Stimulated activated CD8-positive, alpha-beta memory T cell treated with anti-CD3 and anti-CD28 coated beads, Interleukin-7, amount 100 ng/mL, for 1 hour (primary cell): Measurements from ENCODE around the gene HINT2.

Source experiments
- DNase-seq, 2 donors: peaks; one replicate each; pipeline ENCODE4 v3.0.0-alpha.2; 2020; ENCODE audit warnings: low read depth in 2 of 2

Gene HINT2

DNA sequence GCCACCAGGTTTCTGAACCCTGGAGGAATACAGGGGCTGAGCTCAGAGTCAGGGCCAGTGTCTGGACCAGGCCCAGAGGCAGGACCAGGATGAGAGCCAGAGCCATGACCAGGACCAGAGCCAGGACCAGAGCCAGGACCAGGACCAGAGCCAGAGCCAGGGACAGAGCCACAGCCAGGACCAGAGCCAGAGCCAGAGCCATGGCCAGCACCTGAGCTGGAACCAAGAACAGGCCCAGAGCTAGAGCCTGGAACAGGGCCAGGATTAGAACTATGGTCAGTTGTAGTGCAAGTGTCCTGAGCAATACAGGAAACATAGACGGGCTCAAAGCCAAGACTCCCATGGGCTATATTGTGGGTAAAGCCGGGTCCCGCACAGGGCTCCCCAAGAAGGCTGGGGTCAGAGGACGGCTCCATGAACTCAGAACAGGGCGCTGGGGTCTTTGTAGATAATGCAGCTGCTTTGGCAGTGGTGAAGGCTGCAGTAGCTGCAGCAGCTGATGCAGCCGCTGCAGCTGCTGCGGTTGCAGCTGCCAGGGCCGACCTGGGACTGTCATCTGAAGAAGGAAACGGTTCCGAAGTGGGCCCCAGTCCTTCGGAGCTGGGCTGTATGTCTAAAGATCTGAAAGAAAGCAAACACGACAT, 3.3 kb downstream of the HINT2 start:
- DNase-seq = no peak

DNA sequence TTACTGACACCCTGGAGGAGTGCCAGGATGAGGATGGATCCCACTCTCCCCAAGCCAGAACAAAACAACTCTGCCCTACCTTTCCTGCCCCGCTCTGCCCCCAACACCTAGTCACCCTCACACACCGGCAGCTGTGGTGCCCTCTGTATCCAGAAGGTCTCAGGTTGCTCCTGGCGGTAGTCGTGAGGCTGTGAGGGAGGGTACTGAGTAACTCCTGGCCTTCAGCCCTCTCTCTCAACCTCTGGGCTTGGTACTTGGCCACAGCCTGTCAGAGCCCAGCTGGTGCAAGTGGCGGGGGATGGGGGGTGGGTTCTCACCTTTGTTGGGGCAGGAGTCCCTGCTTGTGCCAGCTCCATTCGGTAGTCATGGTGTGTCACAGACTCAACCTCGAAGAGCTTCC, 4.7 kb downstream of the HINT2 start:
- DNase-seq = no peak

DNA sequence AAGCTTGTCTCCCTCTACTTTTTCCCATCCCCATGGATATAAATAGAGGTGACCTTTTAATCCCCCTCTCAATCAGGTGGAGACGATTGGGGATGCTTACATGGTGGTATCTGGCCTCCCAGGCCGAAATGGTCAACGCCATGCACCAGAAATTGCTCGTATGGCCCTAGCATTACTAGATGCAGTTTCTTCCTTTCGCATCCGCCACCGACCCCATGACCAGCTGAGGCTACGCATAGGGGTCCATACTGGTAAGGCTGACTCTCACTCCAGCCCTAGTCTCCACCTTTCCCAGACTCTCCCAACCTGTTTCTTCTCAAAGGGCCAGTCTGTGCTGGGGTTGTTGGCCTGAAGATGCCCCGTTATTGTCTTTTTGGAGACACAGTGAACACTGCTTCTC, 6.4 kb downstream of the HINT2 start:
- no peak for DNase-seq

DNA sequence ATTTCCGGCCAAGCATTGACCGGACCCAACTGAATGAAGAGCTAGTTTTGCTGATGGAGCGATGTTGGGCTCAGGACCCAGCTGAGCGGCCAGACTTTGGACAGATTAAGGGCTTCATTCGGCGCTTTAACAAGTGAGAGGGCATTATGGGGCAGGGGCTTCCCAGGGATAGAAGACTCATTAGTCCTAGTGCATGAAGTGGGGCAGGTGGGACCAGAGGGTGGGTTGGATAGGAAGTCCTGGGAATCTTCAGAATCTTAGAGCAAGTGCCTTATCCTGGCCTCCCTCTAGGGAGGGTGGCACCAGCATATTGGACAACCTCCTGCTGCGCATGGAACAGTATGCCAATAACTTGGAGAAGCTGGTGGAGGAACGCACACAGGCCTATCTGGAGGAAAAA, 8.7 kb downstream of the HINT2 start:
- no peak for DNase-seq

DNA sequence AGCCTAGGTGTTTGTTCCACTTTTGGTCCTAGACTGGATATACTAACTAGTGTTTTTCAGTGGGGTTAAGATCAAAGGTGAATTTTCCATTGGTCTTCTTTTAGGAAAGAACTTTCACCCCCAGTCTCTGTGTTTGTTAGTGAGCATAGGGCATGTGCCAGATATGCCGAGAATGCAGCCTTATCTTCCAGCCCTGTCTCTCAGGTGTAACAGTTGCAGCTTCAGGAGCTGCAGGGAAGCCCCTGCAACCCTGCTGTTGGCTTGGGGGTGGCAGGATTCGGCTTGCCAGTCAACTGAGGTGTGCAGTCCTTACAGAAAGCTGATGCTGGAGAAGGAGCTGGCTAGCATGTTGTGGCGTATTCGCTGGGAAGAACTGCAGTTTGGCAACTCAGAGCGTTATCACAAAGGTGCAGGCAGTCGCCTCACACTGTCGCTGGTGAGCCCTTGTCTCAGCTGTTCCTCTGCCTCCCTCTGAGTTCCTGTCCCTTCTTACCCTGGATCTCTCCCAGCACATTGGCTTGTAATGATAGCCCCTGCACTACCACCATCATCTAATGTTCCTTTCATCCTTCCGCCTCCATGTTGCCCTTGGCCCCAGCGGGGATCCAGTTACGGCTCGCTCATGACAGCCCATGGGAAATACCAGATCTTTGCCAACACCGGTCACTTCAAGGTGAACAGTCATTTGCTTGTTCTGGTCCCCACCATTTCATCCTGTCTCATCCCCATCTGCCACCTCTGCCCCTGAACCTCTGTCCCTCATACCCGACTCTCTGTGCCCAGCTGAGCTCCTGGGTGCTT, 13.3 kb downstream of the HINT2 start:
- no peak for DNase-seq

DNA sequence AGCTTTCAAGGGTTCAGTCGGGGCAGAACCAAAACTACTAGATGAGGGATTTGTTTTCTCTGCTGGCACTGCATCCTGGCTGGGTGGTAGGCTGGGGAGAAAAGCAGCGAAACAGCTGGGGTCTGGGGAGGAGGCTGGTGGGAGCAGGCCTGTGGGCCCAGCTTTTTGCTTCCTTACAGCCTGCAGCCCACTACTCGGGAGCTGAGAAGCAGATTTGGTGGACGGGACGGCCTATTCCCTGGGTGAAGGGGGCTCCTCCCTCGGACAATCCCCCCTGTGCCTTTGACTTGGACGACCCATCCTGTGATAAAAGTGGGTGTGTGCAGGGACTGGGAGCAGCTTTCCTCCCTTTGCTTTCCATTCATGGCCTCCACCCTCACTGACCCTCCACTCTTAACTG, 14.3 kb downstream of the HINT2 start:
- no peak for DNase-seq

DNA sequence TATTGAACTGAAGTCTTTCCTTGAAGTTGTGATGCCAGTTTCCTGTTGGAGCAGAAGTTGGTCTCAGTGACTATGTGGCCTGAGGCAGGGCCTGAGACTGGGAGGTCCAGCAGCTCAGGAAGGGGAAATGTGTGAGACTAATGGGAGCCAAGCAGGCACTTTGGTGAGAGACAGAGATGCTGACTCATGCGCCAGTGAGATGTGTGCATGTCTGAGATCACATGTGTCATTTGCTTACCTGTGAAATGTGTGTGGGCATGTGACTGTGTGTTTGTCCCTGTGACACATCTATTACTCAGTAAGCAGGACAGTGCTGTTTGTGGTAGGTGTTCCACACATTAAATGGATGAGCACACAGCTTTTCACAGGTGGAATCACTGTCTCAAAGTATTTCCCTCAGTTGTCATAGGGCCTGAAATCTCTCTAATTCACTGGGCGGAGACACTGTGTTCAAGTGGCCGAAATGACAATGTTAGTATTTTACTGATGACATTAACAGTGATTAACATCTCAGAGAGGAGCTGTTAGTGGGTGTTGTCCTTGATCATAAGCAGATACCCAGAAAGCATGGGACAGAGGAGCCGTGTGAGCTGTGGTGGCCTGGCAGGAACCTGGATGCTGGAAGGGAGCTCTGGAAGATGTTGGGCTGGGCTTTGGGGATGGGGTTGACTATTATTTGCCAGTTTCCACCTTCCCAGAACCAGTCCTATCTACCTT, 16.0 kb downstream of the HINT2 start:
- no peak for DNase-seq

DNA sequence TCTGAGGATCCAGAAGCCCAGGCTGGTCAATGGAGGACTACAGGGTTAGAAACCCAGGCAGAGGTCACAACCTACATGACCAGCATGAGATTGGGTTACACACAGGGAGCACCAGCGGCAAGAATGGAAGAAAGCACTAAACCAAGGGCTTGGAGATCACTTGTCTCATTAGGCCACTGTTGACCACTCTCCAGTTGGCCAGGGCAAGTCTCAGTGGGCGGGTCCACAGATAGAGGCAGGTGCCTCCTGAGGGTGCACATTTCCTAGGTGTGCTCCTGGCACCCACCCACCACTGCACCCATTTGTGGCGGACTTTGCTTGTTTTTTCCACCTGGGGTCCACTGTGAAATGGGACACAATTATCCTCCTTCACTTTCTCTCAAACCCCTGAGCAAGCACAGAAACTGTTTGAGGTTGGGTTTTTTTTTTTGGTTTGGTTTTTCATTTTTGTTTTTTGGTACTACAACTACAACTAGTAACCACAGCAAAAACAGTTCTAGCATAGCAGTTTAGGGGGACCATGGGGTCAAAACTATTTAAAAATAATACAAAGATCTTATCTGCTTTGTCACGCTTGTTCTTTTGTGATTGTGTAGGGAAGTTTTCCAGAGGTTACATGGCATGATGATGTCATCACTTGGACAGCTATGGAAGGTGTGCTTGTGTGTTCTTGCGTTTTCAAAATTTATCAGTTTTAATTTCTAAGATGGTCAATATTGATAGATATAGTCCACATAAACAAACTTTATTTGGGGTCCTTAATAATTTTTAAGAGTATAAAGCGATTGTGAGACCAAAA, 17.3 kb downstream of the HINT2 start:
- DNase-seq = no peak

DNA sequence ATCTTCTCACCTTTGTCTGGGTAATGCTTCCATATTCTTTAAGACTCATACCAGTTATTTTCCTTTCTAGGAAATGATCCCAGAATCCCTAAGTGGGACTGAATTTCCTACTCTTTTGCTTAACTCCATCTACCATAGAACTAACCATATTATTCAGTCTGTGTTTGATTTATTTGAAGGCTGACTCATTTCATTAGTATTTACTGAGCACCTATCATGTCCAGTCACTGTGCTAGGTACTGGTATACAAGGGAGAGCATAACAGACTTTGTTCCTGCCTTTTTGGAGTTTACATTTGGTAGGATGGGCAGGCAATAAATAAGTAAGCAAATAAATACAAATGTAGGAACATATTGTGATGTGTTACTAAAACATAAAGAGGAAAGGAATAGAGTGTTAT, 19.1 kb downstream of the HINT2 start:
- DNase-seq = no peak

DNA sequence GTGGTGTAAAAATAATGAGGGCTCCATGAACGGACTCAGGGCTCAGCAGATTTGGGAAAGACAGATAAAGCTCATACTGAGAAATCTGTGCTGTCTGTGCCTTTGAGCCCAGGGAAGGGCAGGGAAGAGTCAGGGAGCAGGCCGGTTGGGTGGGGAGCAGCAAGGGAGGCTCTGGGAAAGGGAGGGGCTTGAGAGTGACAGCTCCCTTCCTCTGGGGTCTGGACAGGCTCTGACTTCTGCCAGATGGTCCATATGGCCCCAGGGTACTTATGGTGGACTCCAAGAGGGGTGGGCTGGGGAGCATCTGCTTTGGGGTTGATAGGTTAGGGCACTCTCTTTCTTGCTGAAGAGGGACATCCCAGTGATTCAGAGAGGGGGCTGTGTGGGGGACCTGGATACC, 21.4 kb downstream of the HINT2 start:
- no peak for DNase-seq

DNA sequence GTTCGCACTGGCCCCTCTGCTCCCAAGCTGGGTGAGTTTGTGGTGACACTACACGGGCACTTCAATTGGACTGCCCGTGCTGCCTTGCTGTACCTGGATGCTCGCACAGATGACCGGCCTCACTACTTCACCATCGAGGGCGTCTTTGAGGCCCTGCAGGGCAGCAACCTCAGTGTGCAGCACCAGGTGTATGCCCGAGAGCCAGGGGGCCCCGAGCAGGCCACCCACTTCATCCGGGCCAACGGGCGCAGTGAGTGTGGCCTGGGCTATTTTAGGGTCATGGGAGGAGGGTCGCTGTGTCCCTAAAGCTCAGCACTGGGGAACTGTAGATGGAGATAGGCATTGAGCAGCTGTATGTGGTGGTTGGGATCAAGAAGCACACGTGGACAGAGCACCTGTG, 22.0 kb downstream of the HINT2 start:
- no peak for DNase-seq

DNA sequence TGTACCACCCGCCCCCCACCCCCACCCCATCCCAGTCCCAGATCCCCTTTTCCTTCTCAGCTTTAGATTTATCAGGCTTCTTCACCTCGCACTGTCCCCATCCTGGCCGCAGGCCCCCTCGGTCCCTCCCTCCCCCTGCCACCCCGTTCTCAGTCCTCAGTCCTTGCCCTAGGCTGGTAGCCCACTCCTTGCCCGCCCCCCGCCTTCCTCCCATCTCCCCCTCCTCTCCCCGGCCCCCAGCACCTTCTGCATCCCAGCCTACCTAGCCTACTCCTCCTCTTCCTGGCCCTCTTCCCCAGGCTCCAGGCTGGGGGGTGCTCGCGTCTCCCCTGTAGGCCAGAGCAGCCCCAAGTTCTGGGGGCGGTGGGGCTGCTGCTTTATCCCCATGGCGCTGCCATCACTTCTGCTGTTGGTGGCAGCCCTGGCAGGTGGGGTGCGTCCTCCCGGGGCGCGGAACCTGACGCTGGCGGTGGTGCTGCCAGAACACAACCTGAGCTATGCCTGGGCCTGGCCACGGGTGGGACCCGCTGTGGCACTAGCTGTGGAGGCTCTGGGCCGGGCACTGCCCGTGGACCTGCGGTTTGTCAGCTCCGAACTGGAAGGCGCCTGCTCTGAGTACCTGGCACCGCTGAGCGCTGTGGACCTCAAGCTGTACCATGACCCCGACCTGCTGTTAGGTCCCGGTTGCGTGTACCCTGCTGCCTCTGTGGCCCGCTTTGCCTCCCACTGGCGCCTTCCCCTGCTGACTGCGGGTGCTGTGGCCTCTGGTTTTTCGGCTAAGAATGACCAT, 22.6 kb downstream of the HINT2 start:
- no peak for DNase-seq

DNA sequence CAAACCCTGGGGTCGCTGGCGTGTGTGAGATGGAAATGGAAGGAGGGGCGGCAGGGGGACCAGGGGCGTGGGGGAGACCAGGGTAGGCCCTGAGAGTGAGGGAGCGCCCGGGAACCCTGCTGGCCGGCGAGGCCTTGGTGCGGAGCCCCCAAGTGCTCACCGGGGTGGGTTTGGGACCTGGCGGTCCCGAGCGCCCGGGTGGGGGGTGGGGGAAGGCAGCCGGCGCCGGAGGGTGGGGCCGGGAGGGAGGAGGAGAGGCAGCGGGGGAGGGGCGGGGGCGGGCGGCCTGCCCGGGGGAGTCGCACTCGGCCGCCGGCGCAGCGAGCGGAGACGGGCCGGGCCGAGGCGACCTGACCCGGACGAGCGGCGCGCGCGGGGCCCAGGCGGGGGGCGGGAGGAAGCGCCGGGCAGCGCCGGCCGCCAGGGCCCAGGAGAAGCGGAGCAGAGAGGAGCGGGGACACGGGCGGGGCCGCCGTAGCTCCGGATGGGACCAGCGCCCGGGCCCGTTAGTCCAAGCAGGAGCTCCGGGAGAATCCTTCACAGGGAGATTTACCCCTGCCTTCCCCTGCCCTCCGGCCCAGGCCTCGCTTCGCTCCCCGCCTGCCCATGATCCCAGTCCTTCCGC, 23.4 kb downstream of the HINT2 start, which contains the start of gene NPR2:
NPR2 (plus strand) TSS at position 295 of the 625 bp plus-strand sequence. CDS start 818 bp downstream, outside the sequence.
- DNase-seq = no peak

DNA sequence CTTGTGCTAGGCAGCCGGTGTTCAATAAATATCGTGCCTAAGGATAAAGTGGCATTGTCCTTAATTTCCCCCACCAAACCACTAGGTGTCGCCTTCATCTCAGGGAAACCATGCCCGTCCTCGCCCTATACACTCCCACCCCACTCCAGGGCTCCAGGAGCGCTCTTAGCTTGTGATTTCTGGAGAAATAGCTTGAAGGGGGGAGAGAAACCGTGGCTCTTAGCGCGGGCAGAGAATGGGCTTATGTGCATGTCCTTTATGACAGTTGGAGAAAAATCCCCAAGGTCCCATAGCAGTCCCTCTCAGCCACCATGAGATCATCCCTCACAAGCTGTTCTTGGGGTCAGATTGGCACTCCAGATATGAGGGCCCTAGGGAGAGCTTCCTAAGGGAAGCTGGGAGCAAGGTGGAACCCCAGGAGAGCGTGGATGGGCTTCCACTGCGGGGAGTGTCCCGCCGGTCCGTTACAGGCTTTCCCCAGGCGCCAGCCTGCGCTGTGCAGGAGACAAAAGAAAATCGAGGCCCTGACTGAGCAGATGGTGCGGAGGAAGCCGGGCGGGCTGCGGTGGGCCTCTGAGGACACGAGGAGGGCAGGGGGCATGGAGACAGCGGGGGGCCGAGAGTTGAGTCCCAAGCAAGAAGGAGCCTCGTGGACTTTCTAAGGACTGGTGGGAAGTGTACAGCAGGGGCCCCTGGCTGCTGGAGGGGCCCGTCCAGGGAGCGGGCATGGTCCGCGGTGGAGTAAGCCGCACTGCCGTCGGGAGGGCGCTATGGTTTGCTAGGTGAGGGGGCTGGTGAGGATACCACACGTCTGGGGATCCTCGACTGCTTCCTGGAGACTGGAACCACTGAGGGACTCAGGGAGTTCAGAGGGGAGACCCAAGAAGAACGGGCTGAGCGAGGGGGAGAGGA, 24.2 kb downstream of the HINT2 start:
- DNase-seq = peak; percentile 15 to 24

DNA sequence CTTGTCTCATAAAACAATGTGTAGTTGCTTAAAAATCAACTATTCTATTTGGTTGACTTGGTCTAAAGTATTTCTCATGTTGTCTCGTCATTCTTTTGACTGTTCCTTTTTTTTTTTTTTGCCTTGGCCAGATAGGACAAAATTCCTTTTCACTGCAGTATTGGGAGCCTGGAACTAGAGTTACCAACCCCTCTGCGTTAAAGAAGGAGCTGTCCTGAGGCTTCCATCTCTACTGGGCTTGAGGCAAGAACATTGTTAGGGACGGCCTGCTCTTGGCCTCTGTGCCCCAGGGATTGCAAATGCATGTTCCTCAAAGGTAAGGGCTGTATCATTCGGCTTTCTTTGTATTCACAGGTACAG, 24.8 kb downstream of the HINT2 start:
- DNase-seq = no peak

DNA sequence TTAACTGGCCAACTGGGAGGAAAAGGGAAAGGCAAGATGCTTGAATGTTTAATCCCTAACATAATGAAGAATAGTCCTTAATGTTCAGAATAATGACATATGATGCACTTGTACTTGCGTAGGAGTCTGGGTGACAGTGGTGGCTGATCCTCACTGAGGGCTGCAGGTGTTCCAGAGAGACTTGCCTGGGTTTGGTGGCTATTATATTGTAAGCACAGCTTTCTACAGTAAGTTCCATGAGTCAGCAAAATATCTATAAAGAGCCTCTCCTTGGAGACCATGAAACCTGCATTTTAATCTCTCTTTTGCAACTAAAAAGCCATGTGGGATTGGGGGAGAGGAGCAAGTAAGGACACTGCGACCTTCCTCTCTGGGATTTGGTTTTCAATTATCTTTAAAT, 25.3 kb downstream of the HINT2 start:
- no peak for DNase-seq

DNA sequence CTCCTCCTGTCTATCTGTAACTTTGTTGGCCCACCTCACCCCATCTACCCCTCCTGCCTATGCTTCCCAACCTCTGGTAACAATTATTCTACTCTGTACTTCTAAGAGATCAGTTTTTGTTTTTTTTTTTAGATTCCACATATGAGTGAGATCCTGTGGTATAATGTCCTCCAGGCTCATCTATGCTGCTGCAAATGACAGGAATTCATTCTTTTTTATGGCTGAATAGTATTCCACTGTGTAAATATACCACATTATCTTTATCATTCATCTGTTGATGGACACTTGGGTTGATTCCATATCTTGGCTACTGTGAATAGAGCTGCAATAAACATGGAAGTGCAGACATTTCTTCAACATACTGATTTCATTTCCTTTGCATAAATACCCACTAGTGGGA, 31.4 kb downstream of the HINT2 start:
- DNase-seq = no peak

DNA sequence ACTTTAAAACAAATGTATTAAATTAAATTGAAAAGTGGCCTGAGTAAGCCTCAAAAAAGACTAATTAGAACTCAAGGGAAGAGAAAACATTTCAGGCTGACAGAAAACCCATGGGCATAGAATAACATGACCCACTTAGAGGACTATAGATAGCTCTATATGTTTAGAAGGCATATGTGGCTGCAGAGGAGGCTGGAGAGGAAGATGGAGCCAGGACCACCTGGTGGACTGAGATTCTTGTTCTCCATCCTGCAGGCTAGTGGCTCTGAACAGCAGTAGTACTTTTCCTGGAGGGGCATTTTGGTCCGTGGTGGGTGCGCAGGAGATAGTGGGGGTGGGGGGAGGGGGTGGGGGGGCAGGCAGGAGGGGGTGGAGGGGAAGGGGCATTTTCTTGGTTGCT, 33.8 kb downstream of the HINT2 start:
- DNase-seq = no peak

DNA sequence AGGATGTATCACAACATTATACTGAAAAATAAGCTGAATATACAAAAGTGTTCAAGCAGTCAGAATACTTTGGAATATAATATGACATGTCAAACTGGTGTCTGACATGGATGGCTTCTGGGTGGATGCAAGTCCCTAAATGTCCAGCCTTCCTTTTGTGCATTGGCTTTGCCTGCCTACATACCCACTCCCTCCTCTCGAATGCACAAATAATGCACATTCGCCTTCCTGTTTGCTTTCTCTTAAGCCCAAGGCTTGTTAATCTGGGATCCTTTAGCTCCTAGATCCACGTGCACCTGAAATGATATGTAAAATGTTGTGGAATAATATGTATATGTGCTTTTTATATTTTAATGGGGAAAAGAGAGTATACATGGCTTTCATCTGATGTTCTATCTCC, 36.3 kb downstream of the HINT2 start:
- DNase-seq = no peak

DNA sequence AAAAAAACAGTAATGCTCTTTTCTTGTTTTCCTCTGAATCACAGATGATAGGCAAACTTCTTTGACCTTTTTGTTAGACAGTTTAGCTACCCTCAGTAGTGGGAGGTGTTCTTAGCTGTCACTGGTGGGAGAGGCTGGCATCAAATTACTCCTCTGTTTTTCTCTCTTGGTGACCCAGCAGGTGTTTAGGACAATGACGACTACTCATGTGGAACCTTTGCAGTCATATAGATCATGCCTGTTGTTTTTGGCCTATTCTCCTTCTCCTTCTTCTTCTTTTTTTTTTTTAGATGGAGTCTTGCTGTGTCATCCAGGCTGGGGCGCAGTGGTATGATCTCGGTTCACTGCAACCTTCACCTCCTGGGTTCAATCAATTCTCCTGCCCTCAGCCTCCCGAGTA, 38.8 kb downstream of the HINT2 start:
- no peak for DNase-seq
